HK-2 (cell line): ENCODE results near the gene NCAM2.

Experiments used
- DNase-seq: peaks from one replicate; pipeline ENCODE4 v3.0.0-alpha.2; 2018; ENCODE audit not compliant: unreplicated experiment

Gene NCAM2

DNA sequence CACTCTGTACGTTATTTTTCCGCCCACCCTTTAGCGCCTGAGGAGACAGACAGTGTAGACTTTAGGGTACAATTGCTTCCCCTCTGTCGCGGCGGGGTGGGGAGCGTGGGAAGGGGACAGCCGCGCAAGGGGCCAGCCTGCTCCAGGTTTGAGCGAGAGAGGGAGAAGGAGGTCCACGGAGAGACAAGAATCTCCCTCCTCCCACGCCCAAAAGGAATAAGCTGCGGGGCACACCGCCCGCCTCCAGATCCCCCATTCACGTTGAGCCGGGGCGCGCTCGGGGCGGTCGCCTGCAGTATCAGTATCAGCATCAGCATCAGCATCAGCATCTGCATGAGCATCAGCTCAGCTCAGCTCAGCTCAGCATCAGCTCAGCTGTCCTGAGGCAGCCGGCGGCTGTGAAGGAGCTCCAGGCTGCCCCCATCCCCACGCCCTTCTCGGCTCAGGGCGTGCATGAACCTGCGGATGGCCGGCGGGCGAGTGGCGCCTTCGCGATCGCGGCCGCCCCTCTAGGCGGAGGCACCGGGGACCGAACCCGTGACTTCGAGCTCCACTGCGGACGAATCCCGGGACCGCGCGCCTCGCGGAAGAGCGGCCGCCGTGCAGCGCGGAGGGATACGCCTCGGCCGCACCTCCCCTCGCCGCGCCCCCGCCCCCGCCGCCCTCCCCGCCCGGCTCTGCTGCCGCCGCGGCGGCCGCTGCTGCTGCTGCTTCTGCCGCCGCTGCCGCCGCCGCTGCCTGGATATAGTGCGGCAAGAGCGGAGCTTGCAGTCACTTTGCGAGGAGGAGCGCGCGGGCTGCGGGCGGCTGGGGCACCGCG lies at the start of gene NCAM2:
TSS of gene NCAM2 (plus strand) at position 774 of the 820 bp plus-strand sequence.
- peak; percentile 30 for DNase-seq

DNA sequence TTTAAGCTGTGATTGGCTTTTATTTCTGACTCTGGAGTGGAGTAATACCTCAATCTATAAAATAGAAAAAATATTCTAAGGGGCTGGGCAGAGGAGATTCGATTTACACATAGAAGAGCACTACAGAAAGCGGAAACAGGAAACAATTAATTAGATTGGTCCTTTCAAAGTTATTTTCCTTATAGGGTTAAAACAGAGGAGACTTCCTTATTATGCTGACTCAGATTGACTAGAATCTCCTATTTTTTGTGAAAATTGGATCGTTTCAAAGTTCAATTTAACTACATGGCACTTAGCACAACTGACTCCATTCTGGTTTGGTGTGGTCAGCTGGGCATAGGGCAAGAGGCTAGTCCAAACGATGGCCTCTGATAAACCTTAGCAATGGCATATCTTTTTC lies 48.3 kb upstream of the NCAM2 start:
- no peak for DNase-seq

DNA sequence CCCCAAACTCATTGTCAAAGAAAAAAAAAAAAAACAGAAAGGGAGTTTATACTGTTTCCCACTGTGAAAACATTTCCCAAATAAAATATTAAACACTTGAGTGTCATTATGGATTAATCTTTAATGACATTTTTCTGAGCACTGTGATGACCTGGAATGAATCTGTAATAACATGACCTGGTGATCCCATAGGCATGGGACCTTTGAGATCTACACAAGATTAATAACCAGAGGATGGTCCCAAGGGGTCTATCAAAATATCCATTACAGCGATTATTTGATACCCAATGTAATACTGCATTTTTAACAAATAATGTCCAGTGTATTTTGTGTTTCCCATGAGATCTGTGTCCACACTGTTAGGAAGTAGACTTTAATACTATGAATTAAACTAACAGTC lies 32.4 kb upstream of the NCAM2 start:
- no peak for DNase-seq

DNA sequence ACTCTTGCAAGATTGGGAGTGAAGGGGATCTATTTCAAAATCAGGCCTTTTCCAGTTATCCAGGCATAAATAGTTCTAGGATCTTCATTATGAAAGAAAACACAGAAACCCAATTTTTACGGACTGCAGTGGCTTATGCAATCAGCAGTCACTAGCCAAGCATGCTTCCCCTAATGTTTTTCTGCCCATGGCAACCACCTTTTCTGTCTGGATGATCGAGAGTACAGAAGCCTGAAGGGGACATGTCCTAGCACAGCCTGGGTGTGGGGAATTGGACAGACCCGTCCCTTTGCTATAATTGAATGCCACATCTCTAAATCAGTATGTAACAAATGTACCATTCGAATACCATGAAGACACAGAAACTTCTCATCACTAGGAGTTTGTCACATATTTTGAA lies 29.8 kb upstream of the NCAM2 start:
- DNase-seq = no peak

DNA sequence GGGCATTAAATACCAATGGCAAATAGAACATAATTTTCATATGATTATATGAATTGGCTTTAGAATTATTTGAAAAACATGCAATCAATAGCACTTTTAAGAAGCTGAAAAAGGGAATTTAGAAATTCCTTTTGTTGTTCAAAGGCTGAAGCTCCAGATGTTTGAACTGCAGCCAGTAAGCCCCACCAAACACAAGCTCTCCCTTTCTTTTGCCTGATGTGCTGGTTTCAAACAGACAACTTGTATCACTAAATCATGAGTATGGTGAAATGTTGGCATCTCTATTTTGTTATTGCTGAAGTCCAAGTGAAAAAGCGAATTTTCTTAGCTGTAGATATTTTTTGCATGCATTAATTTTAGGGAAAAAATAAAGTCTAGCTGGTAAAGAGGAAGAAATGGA lies 27.5 kb upstream of the NCAM2 start:
- DNase-seq = no peak

DNA sequence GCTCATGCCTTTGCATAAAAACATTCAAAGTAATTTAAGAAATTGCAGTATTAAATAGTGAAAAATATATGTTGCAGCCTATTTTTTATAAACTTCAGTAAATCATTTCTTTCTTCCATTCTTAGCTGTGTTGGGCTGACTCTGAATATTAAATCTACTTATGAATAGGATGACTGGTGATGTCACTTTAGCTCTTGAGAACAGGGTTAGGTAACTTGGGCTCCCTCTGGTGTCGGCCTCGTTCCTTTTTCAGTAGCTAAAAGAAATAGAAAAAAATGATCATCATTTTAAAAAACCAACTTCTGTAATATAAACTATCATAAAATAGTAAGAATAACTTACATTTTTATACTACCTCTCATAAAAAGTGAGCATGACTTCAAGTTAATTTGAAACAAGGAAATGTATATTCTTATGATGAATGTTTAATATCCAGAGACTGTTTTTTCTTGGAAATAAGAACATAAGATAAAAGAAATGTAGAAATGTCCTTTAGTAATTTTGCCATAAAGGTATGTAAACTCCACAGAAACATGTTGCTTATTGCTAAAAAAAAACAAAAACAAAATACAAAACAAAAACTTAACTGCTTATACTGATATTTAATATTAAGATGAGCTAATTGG lies 26.8 kb upstream of the NCAM2 start:
- peak; percentile 7 for DNase-seq

DNA sequence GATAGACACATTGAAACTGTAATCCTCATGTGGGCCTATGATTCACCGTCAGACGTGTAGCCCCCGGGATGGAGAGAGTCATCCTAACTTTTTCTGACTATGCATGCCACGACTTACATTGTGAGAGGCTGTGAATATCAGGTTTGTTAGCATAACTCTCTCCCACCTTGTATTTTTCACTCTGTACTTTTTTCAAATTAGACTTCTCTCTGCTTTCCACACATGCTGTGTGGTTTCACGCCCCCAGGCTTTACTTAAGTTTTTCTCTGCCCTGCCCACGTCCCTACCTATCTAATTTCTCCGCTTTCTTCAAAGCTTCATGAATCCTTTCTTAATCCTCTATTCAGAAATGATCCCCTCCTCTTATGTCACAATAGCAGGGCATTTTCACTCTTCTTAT lies 3.4 kb upstream of the NCAM2 start:
- no peak for DNase-seq

DNA sequence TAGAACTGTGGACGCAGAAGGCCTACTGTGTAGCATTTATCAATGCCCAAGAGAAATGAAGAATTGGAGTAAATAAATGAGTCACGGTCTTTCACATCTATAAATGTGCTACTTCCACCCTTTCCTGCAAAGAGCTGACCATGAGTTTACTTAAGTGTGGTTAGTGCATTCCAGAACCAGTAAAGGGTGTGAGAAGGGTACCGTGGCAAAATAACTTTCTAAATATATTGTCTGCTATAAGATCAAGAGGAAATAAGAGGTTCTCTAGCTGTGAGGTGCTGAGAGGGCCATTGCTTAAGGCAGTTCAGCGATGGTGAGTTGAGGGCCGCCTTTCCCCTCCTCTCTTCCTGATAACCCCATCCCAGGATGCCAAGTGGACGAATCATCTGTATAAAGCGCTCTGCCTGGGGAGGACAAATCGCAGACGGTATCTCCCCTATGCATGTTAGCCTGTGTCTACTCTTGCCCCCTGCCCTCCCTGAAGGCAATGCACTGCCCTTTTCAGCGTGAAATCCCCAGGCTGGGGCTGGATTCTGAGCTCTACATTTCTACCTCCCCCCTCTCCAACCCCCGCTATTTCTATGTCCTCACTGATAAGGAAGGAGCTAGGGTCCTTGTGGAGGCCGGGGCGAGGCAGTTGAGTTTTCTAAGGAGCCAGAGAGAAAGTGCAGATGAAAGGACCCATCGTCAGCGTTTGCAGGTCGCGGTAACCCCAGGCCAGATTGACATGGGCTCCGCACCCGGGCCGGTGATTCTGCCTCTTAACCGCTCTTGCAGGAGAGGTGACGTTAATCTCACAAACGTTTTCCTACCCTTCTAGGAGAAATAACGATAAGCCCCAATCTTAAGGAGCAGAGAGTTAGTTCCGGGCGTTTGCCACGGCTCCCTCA lies 1.5 kb upstream of the NCAM2 start:
- no peak for DNase-seq

DNA sequence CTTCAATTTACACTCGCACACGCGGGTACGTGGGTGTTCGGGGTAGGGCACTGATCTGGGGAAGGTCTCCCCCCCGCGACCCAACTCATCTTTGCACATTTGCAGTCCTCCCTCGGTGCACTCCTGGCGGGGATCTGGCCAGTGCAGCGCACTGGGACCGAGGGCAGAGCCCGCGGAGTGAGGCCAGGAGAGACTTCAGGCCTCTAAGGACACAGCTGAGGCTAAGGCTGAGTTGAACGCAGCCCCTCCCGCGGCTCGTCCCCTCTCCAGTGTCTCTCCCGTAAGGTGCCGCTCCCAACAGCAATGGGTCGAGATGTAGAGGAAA lies 936 bp upstream of the NCAM2 start:
- no peak for DNase-seq

DNA sequence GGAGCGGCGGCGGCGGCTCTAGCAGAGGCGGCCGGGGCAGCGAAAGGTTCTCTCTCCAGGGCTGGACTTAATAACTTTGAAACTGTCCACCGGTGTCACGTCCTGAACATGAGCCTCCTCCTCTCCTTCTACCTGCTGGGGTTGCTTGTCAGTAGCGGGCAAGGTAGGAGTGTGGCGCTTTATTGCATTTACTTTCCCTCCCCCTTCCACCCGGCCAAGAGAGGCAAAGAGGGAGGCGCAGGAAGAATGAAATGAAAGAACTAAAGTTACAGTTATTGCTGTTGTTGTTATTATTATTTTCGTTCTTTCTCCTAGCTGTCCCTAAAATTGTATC lies 214 bp downstream of the NCAM2 start:
- DNase-seq = no peak

DNA sequence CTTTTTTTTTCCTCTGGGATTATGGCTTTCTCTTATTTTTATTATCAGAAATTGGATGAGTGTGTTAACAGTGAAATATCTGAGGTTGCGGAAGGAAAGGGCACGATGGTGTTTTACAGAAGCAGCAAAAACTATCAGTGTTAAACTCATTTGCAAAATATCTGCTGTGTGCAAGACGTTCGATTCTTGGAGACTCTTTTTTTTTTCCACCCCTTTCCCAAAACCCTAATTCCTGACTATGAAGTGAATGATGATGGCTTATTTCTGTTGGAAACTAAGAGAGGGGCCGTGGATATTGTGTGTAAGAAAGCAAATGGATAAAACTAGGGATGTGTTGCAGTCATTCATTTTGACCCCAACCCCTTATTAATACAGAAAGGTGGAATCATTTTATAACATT lies 677 bp downstream of the NCAM2 start:
- DNase-seq = no peak

DNA sequence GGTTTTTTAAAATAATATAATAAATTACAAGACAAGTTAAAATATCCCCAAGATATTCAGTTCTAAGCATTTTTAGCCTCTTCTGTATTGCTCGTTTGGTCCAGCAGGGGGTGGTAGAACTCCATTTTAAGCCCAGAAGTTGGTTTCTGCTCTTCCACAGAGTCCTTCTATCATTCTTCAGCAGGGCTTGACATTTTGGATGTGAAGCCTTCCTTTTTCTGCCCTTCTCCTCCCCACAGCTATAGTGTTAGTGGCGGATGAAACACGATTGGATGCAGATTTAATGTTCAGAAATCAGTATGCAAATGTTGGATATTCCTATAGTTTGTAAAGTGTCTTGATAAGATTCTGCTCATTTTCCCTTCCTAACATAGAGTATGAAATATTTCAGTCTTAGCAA lies 1.4 kb downstream of the NCAM2 start:
- peak; percentile 7 for DNase-seq

DNA sequence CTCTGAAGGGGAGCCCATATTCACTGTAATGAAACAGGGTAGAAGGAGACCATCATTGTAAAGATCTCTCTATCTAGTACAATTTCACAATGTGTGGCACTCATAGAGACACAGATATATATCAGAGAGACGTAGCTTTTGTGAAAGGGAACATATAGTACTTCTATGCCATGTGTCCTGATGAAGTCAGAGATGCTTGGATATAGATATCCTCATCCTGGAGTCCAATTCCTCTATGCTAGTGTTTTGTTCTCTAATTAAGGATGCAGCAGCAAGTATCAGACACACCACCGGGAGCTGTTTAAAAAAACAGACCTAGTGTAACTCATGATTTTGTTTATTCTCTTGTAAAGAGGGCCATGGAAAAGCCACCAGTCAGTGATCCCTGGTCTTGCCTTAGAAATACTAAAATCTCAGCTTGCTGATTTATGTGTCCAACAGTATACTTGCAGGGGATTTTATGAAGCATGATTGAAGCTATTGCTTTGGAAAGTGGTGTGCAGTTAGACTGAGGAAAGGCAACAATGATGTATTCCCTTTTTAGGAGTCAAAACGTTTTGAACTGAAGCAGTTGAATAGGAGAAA lies 2.5 kb downstream of the NCAM2 start:
- no peak for DNase-seq

DNA sequence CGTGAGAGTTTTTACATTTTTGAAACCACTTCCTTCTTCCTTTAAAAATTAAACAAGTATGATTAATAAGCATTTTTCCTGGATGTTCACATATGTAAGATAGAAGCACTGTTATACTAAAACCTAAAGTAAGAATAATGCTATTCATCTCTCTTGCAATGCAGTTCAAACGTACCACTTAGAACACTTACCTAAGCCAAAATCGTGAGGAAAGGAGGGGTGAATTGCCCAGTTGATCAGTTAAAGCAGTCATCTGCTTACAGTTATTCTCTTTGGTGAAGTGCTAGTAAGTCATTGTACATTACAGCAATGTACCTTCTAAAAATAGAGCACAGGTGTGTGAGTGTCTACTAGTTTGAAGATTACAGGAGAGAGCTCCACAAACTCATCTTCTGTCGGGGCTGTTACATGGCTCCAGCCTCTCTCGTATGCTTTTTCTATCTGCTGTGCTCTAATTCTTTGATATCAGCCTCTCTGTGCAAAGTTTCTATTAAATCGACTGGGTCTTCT lies 3.4 kb downstream of the NCAM2 start:
- DNase-seq = no peak

DNA sequence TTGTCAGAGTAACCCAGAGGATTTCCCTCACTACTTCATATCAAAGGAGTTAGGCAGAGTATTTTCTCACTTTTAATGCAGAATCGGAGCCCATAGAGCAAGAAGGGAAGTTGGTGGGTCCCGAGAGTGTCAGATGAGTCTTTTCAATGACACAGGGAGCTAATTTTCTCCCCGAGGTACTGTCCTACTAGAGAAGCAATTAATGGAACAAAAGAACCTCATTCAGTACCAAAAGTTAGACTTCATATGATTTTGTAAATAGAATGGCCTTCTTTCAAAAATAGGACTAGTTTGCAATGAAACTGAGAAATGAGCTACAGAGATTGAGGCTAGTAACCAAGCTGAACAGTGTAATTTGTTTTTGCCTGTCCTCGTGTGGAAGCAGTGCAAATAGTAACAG lies 3.9 kb downstream of the NCAM2 start:
- DNase-seq = no peak

DNA sequence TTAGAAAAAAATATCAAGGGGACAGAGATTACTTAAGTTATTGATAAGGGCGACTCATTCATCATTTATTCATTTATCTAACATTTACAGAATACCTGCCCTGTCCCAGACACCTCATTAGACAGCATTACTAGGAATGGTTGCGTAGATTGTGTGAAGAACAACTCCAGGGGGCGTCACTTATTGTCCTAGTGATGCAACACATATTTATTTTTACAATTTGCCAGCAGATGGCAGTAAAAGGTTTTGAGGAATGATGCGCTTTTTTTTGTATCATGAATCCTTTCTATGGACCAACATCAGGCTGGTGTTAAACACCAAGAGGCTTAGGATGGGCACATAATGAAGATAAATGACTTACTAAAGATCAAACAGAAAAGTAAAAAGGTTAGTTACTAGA lies 5.5 kb downstream of the NCAM2 start:
- no peak for DNase-seq

DNA sequence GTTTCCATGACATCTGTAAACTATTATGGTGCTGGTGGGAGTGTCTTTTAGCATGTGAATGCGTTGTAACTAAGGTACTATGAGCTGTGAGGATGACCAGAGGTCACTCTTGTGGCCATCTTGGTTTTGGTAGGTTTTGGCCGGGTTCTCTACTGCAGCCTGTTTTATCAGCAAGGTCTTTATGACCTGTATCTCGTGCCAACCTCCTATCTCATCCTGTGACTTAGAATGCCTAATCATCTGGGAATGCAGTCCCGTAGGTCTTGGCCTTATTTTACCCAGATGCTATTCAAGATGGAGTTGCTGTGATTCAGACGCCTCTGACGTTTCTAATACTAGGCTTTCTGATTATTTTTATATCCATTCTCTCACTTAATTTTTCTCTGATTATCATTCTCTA lies 9.4 kb downstream of the NCAM2 start:
- no peak for DNase-seq

DNA sequence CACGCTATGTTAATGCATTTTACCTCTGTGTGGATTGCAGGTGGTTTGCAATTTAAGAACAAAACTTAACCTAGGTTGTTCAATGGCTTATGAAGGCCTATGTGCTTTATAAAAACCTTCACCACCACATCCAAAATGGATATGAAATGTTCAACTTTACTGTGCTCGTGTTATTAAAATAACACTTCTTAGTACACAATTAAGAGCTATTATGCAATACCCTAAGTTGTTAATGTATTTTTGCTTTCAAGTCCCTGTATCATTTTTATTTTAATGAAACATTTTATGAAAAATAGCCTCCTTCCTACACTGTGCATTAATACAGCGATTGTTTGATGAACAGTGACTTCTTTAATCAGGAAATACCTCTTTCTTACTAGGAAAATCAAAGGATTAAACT lies 12.0 kb downstream of the NCAM2 start:
- DNase-seq = no peak

DNA sequence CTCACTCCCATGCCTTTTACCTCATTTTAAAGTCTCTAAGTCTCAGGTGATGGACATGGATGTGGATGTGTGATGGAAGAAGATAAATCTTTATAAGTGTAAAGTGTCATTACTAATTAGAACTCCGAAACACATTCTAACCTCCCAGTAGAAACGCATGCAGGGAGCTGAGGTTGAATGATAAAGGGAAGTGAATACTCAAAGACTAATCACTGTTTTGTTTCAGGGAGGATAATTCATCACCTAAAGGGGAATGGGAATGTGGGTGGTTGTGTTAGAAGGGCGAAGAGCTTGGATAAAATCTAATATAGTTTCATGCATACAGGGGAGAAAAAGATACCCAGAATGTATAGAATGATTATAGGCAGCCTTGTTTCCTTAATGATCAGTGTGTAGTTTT lies 12.5 kb downstream of the NCAM2 start:
- DNase-seq = no peak

DNA sequence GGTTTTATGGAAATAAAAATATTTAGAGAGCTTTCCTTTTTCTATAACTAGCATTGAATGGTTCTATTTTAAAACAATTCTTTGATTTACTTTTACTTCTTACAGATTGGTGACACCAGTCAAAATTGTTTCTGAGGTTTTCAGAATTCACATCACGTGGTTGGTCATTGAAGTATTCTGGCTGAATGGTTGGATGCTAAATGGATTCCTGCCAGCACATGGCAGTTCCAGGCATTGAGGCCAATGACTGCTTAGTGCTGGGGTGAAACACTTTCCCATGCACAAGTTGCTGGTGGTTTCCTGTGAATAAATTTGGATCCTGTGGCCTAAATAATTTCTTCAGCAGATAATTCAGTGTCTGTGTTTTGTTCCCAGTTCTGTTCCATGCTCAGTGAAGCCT lies 20.6 kb downstream of the NCAM2 start:
- no peak for DNase-seq

DNA sequence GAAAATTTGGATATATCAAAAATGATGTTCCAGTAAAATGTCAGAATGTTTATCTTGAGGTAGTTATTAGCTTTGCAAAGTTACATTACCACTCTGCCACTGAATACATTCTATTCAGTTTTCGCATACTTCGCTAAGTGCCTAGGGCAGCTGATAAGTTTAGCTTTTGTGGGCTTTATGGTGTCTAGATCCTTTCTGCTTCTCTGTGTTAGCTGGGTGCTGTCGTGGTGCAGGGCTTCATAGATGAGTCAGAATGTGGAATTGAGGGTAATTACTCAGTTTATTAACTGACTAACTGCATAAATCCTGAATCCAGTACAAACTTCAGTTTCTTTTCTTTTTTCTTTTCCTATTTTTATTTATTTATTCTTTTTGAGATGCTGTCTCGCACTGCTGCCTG lies 21.5 kb downstream of the NCAM2 start:
- no peak for DNase-seq

DNA sequence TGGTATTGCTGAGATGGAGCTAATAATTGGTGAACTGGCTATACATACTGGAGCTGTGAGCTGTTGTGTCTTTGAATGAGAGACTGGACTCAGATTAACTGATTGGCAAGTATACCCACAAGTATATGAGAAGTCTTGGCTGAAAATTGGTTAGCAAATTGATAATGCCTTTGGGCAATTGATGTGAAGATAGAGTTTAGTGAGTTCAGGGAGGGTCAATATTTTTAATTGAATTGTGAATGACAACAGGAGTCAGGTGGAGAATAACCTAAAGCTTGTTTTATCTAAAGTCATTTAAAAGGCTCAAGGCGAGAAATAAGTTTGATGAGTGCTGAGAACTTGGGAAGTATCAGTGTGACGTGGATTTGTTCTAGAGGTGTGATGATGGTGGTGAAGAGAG lies 27.5 kb downstream of the NCAM2 start:
- no peak for DNase-seq
